CD14-positive monocyte (primary cell): ENCODE measurements around the gene SRCAP. TPM values are rescaled to one million over a fixed set of nuclear protein-coding genes. Genes with fewer than 3 reads are reported as not detected.

Source experiments
- DNase-seq, 3 donors: peaks; one replicate each; pipeline ENCODE4 v3.0.0-alpha.2; 2011 to 2022
- H2AFZ ChIP-seq: 2 replicates; pipeline ENCODE4 v1.6.0; 2012; ENCODE audit warnings: mild to moderate bottlenecking, low read depth, low read length, inconsistent platforms; ENCODE audit not compliant: insufficient read depth, poor library complexity, severe bottlenecking
- H3K27ac ChIP-seq, 2 donors: 1 replicate in 1 of 2; 2 replicates in 1 of 2; pipeline ENCODE4 v1.5.1; 2012 to 2013; ENCODE audit warnings: low read length in 2 of 2, control low read depth in 1 of 2, inconsistent platforms in 1 of 2, low read depth in 1 of 2, mild to moderate bottlenecking in 1 of 2
- H3K27me3 ChIP-seq, 2 donors: one replicate each; pipeline versions ENCODE4 v1.6.0 to v1.6.1; 2011 to 2013; ENCODE audit warnings: low read length in 2 of 2; ENCODE audit not compliant: control insufficient read depth in 2 of 2, insufficient read depth in 2 of 2
- H3K36me3 ChIP-seq, 2 donors: replicated peaks in 1 of 2; 1 replicate in 1 of 2; 2 replicates in 1 of 2; pipeline versions ENCODE4 v1.5.1 to v1.6.1; 2012 to 2013; ENCODE audit warnings: low read length in 2 of 2, control low read depth in 1 of 2, inconsistent platforms in 1 of 2, mild to moderate bottlenecking in 1 of 2; ENCODE audit not compliant: insufficient read depth in 2 of 2, control insufficient read depth in 1 of 2
- H3K4me1 ChIP-seq, 2 donors: 1 replicate in 1 of 2; 2 replicates in 1 of 2; pipeline versions ENCODE4 v1.5.1 to v1.6.1; 2012 to 2013; ENCODE audit warnings: low read length in 2 of 2, control low read depth in 1 of 2, inconsistent platforms in 1 of 2, mild to moderate bottlenecking in 1 of 2, moderate library complexity in 1 of 2; ENCODE audit not compliant: insufficient read depth in 2 of 2, control insufficient read depth in 1 of 2
- H3K4me2 ChIP-seq: replicated peaks from 2 replicates; pipeline ENCODE3; 2012; ENCODE audit warnings: low read length, moderate library complexity, mild to moderate bottlenecking; ENCODE audit not compliant: poor library complexity, severe bottlenecking; ENCODE audit errors: extremely low read depth
- H3K4me3 ChIP-seq, 3 experiments: fragments of 200-600 bp in 1 of 3; sonication (generic) in 1 of 3; replicated peaks in 1 of 3; 1 replicate in 2 of 3; 2 replicates in 1 of 3; pipeline ENCODE4 v1.5.1; 2011 to 2013; ENCODE audit warnings: low read length in 3 of 3, mild to moderate bottlenecking in 3 of 3, control low read depth in 2 of 3, low read depth in 2 of 3, inconsistent platforms in 1 of 3, moderate library complexity in 1 of 3
- H3K79me2 ChIP-seq: 2 replicates; pipeline ENCODE4 v1.6.0; 2012; ENCODE audit warnings: mild to moderate bottlenecking, control low read depth, inconsistent platforms, low read length, moderate library complexity; ENCODE audit not compliant: insufficient read depth
- H3K9ac ChIP-seq: 2 replicates; pipeline ENCODE4 v1.6.0; 2017; ENCODE audit warnings: low read length, mild to moderate bottlenecking; ENCODE audit not compliant: insufficient read depth, poor library complexity, severe bottlenecking
- H3K9me3 ChIP-seq, 2 donors: replicated peaks in 1 of 2; 1 replicate in 1 of 2; 2 replicates in 1 of 2; pipeline versions ENCODE4 v1.5.1 to v1.6.1; 2012 to 2013; ENCODE audit warnings: low read length in 2 of 2, control low read depth in 1 of 2; ENCODE audit not compliant: control insufficient read depth in 1 of 2, insufficient read depth in 1 of 2
- H4K20me1 ChIP-seq: 2 replicates; pipeline ENCODE4 v1.6.0; 2012; ENCODE audit warnings: mild to moderate bottlenecking, low read length, control low read depth, moderate library complexity; ENCODE audit not compliant: insufficient read depth
- H3K27ac Mint-ChIP-seq, 7 donors: one replicate each; pipeline ENCODE4 v1.8.0; 2020; ENCODE audit warnings: mild to moderate bottlenecking in 7 of 7, mixed read lengths in 7 of 7, moderate library complexity in 6 of 7, inconsistent platforms in 2 of 7
- H3K27me3 Mint-ChIP-seq, 3 donors: one replicate each; pipeline ENCODE4 v1.8.0; 2021 to 2022; ENCODE audit warnings: low read depth in 3 of 3, mild to moderate bottlenecking in 3 of 3, mixed read lengths in 3 of 3, moderate library complexity in 3 of 3, inconsistent platforms in 1 of 3
- H3K36me3 Mint-ChIP-seq, 2 donors: one replicate each; pipeline ENCODE4 v1.8.0; 2020; ENCODE audit warnings: mixed read lengths in 2 of 2, inconsistent platforms in 1 of 2, mild to moderate bottlenecking in 1 of 2
- H3K4me1 Mint-ChIP-seq: one replicate; pipeline ENCODE4 v1.8.0; 2020; ENCODE audit warnings: mild to moderate bottlenecking, mixed read lengths
- H3K4me3 Mint-ChIP-seq, 2 donors: one replicate each; pipeline ENCODE4 v1.8.0; 2020; ENCODE audit warnings: mild to moderate bottlenecking in 2 of 2, mixed read lengths in 2 of 2, moderate library complexity in 1 of 2
- H3K9me3 Mint-ChIP-seq, 7 donors: one replicate each; pipeline ENCODE4 v1.8.0; 2020 to 2022; ENCODE audit warnings: mixed read lengths in 7 of 7, mild to moderate bottlenecking in 6 of 7, moderate library complexity in 6 of 7, inconsistent platforms in 2 of 7
- CTCF ChIP-seq: fragments of 200-600 bp; IDR thresholded peaks from one replicate; pipeline ENCODE4 v1.8.0; 2022; ENCODE audit warnings: antibody characterized with exemption, mild to moderate bottlenecking
- WGBS: methylation state at CpG from one replicate; pipeline ENCODE4 v1.1.5; 2013; ENCODE audit warnings: missing lambda C conversion rate; ENCODE audit not compliant: insufficient coverage; 5-methylcytosine and 5-hydroxymethylcytosine counted together
- intact Hi-C, 2 donors: fragments of 100-400 bp; cut with micrococcal nuclease; formaldehyde crosslinking; loops; one replicate each; pipeline versions ENCODE4 v1.15.0 to v1.15.1; 2023
- polyA plus RNA-seq, 3 donors: library from polyadenylated mRNA; depleted of rRNA in 1 of 3; unstranded in 2 of 3; stranded (reverse) in 1 of 3; fragments of 300-500 nt in 2 of 3; fragments of >200 nt in 1 of 3; fragmentation: Illumina TruSeq in 2 of 3; gene quantifications; 1 replicate in 2 of 3; 2 replicates in 1 of 3; pipeline ENCODE4 v1.2.3, GENCODE V29; 2012 to 2021

SRCAP gene
- polyA plus RNA-seq, 3 donors = 3.0 to 16.0 (median 6.3) TPM

GRCh38 chr16:30650369-30651123 is 48.4 kb upstream of the SRCAP start, which contains the start of gene PRR14:
TSS of gene PRR14 (plus strand) at chr16:30650960. CDS start at chr16:30651646, 686 bp downstream.
- peak within 1 kb of the TSS; percentile 97 for H3K27ac ChIP-seq
- intact Hi-C loops = loop anchor here (2.0 to 10.0 kb wide), 3 partner anchors 48 to 276 kb away; partner anchors contain the start of genes FBXL19 (in 1 of the 2), MYL11 (in 1 of the 2), SRCAP (in 1 of the 2) and TBC1D10B (in 1 of the 2)
- DNase-seq = peak; percentile 100
- peaks cover 21 to 23% of the 10 kb centered on the region in 2 donors for H3K4me1 ChIP-seq
- H3K9ac ChIP-seq = peak within 1 kb of the TSS; percentile 90
- under 1% methylated on average over 47 of the region's 53 CpGs for WGBS
- peaks cover 0 to 2% (median 0%) of the 10 kb centered on the region in 7 donors for H3K9me3 Mint-ChIP-seq
- H3K27me3 ChIP-seq = no peaks in the 10 kb centered on the region
- H3K4me3 Mint-ChIP-seq = peak within 1 kb of the TSS; percentile 96 to 98
- peak within 1 kb of the TSS; percentile 79 for H3K4me2 ChIP-seq
- H4K20me1 ChIP-seq = peaks cover 19% of the 10 kb centered on the region
- peak within 1 kb of the TSS; percentile 95 to 99 (median 98) for H3K27ac Mint-ChIP-seq
- no peaks in the 10 kb centered on the region for H3K9me3 ChIP-seq
- H3K4me3 ChIP-seq = peak within 1 kb of the TSS; percentile 76 to 90 (median 84)
- peak within 1 kb of the TSS; percentile 99 for H2AFZ ChIP-seq
- peaks cover 30 to 35% of the 10 kb centered on the region in 2 donors for H3K36me3 Mint-ChIP-seq
- H3K27me3 Mint-ChIP-seq = peaks cover 0 to 3% (median 1%) of the 10 kb centered on the region in 3 donors
- peaks cover 31 to 36% of the 10 kb centered on the region in 2 donors for H3K36me3 ChIP-seq
- H3K79me2 ChIP-seq = peaks cover 30% of the 10 kb centered on the region
- peaks cover 28% of the 10 kb centered on the region for H3K4me1 Mint-ChIP-seq
- TF ChIP-seq CTCF = no peak

- intact Hi-C loops = loop anchor here (2.0 to 10.0 kb wide), 3 partner anchors 47 to 277 kb away; partner anchors contain the start of genes FBXL19 (in 1 of the 2), MYL11 (in 1 of the 2), SRCAP (in 1 of the 2) and TBC1D10B (in 1 of the 2)
- Mint-ChIP-seq H3K36me3 (peaks cover 38 to 43% of the 10 kb centered on the region in 2 donors), H3K27ac (peak overlapping the region; percentile 90 to 99 (median 98))
Measured at GRCh38 chr16:30651124-30652004, 47.6 kb upstream of the SRCAP start.

More at GRCh38 chr16:30651124-30652004, 47.6 kb upstream of the SRCAP start:
- peaks cover 31% of the 10 kb centered on the region for H3K4me1 Mint-ChIP-seq
- Histone ChIP-seq H3K27me3 (no peaks in the 10 kb centered on the region), H3K4me2 (peak overlapping the region; percentile 79), H3K36me3 (peaks cover 38 to 44% of the 10 kb centered on the region in 2 donors), H3K4me1 (peaks cover 21 to 29% of the 10 kb centered on the region in 2 donors), H3K79me2 (peaks cover 30% of the 10 kb centered on the region), H3K27ac (peak overlapping the region; percentile 97), H3K9ac (peak overlapping the region; percentile 90), H3K4me3 (peak overlapping the region; percentile 76 to 90 (median 84)), H3K9me3 (no peaks in the 10 kb centered on the region), H4K20me1 (peaks cover 19% of the 10 kb centered on the region), H2AFZ (peak overlapping the region; percentile 76)
- peaks cover 0 to 2% (median 0%) of the 10 kb centered on the region in 7 donors for H3K9me3 Mint-ChIP-seq
- WGBS = under 1% methylated on average over 59 of the region's 71 CpGs
- H3K4me3 Mint-ChIP-seq = peak overlapping the region; percentile 96 to 98
- H3K27me3 Mint-ChIP-seq = peaks cover 0 to 3% (median 1%) of the 10 kb centered on the region in 3 donors
- peak; percentile 65 to 74 (median 69) for DNase-seq
- peak; percentile 91 for TF ChIP-seq CTCF
